HG03378 (cell line): Measurements from ENCODE around the gene CEP76.
A peak's percentile ranks its signal among the peaks of the same experiment; 100 is the strongest.

Experiments used
- ATAC-seq: cut with Tn5 transposase; IDR thresholded peaks from one replicate; pipeline ENCODE4 v1.9.1; 2021; ENCODE audit warnings: mild to moderate bottlenecking, moderate library complexity; ENCODE audit not compliant: unreplicated experiment

The CEP76 gene

GRCh38 chr18:12711446-12711845 is 8.9 kb upstream of the CEP76 start:
- ATAC-seq: no peak

- ATAC-seq: no peak
Observed at GRCh38 chr18:12703664-12704063, 1.1 kb upstream of the CEP76 start.

- ATAC-seq: peak; percentile 35
Observed at GRCh38 chr18:12703096-12703567, 609 bp upstream of the CEP76 start.

DNA sequence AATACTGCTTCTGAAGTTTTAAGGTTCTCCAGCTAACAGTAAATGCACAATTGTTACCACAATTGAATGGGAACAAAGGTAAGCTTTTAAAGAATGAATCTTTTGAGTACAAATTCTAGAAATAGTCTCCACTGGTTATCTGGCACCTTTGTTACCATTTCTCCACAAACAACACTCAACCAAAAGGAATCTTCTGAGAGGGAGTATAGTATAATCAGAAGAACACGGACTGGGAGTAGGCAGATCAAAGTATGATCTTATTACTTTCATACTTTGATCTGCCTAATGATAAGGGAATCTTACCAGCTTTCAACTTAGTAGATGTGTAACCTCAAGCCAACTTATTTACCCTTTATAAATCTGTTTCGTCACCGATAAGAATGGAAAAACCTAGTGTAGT is 1.4 kb downstream of the CEP76 start:
- ATAC-seq: no peak

GRCh38 chr18:12699747-12700146 is 2.8 kb downstream of the CEP76 start:
- no peak for ATAC-seq

DNA sequence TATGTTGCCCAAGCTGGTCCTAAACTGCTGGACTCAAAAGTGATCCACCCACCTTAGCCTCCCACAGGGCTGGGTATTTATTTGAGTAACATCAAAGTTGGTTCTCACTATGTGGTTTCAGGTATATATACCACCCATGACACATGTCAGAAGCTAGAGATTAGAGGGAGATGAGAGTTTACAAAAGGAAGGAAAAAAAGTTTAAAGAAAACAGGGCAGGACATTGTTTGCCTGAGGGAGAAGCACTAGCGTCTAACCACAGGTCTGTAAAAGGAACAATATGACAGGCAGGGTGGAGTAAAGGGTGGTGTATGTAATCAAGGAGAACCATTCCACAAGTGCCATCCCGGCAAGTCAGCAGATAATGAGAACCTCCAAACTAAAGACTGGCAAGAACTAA is 8.5 kb downstream of the CEP76 start:
- no peak for ATAC-seq

- no peak for ATAC-seq
Observed at GRCh38 chr18:12692206-12692605, 10.3 kb downstream of the CEP76 start.

DNA sequence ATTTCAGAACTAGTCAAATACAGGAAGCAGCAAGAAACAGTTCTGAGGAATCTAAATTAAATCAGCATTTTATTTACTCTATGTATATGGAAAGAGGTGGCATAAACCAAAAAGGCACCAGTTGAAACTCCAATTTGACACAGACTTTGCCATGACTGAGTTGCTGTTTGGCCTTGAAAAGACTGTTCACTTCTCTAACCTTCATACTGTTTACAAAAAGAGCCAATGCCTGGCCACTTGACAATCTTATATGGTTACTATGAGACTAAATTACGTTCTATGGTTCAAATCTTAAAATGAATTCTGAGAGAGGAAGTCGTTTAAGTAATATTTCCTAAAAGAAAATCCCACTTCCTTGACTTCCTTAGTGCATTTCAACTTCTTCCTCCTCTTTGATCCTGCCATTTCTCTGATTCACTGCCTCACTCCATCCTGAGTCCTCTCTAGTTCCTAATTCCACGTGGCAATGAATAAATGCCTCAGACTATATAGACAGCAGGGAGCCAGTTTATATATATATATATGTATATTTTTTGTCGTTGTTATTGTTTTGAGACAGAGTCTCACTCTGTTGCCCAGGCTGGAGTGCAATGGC is 13.2 kb downstream of the CEP76 start:
- no peak for ATAC-seq

- no peak for ATAC-seq
Observed at GRCh38 chr18:12686100-12686499, 16.4 kb downstream of the CEP76 start.

DNA sequence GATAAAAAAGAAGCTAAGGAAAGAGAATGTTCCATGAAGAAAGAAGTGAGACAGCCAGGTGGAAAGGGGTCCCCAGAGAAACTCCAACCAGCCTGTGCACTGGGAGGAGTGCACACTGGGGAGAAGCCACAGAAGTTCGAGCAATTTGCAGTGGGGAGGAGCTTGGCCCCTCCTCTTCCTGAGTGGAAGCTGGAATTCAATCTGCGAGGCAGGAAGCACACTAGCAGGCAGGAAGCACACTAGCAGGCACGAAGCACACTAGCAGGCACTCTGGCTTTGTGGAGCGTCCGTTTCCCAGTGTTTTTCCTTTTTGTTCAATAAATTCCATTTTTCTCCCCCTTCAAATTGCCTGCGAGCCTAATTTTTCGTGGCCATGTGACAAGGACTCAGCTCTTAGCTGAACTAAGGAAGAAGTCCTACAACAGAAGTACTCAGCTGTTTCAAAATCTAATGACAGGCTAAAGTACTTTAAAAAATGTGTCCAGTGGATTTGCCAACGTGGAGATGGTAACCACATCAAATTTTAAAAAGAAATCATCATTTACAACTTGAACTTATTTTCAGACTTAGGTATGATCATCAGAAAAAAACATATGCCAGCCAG is 23.2 kb downstream of the CEP76 start:
- ATAC-seq: no peak

GRCh38 chr18:12668041-12668440 is 34.5 kb downstream of the CEP76 start:
- no peak for ATAC-seq

DNA sequence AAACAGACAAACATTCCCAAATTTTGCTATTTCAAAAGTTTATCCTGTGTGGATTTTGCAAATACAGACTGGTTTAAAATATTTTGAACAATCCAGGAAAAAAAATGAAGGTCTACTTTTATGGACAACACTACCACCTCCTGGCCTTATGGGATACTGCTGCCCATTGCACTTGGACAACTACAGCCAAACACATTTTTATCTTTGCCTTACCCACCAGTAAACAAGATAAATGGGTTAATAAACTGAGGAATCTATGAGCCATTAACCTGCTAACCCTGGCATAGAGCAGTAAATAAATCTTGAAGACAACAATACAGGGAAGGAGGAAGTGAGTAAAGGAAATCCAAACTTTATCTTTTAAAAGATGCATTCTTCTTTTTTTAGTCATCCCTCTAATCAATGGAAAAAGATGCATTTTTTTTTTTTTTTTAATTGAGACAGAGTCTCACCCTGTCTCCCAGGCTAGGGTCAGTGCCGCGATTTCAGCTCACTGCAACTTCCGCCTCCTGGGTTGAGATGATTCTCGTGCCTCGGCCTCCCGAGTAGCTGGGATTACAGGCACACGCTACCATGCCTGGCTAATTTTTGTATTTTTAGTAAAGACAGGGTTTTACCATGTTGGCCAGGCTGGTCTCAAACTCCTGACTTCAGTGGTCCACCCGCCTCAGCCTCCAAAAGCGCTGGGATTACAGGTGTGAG is 42.5 kb downstream of the CEP76 start:
- ATAC-seq: no peak

DNA sequence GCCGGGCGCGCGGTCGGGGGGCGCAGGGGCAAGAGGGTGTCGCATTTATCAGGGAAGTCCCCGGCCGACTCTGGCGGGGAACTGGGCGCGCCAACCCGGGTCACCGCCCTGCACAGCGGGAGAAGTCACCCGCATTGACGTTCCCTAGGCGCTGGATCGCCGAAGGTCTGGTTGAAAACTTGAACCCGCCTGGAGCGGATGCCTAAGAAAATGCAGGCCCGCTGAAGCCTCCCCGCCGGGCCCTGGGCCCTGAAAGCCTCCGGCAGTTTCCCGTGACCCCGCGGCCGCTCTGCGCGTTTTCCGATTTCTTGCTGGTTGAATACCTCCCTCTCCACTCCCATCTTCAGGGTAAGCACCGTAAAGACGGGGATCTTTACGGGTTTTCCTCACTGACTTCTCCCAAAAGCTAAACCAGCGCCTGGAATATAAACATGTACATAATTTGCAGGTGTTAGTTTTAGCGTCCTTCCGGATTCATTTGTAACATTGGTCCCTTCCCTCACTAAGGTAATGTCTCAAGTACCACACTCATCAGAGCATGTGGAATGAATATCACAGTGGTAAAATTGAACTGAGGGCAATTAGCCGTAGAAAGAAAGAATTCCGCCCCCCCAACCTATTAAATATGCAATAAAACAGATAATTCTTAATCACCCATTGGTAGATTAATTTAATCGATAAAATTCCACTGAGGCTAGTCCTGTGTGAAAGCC is 43.9 kb downstream of the CEP76 start:
- peak; percentile 25 for ATAC-seq

- ATAC-seq: peak; percentile 40
Observed at GRCh38 chr18:12657684-12658425, 44.7 kb downstream of the CEP76 start, which contains the start of gene SPIRE1. TSS of gene SPIRE1 (minus strand) at chr18:12658107. CDS start at chr18:12657866, 241 bp downstream.

- ATAC-seq: peak; percentile 27
Observed at GRCh38 chr18:12656938-12657683, 45.4 kb downstream of the CEP76 start.

DNA sequence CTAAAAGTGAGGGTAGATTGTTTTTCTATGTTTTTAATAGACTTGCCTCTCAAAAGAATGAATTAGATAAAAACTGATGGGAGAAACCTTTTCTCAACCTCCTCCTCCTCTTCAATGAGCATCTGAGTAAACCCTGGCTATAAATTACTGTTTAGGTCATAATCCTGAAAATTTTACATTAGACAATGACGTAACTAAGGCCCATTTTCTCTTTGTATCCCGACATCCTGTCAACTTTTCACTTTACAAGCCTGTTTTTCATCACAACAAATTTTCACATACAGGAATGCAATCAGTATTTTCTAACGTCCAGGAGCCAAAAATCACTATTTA is 46.0 kb downstream of the CEP76 start:
- ATAC-seq: no peak

- no peak for ATAC-seq
Observed at GRCh38 chr18:12654971-12655370, 47.6 kb downstream of the CEP76 start.

DNA sequence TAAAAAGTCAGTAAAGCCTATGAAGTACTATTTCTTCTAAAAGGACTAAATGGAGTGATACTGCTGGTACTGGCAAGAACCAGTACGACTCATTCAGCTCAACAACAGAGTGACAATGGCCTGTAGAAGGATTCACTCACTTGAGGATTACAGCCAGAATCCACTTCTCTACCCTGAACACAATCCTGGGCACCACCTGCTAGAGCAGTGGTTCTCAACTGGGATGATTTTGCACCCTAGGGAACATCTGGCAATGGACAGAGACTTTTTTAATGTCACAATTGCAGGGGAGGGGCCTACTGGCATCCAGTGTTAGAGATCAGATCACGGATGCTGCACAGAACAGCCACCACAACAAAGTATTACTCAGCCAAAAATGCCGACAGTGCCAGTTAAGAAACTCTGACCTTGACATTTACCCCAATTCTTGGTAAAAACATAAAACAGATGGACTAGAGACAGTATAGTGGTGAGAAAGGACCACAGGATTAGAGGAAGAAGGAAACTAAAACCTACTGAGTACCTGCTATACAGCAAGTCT is 49.6 kb downstream of the CEP76 start:
- ATAC-seq: no peak

DNA sequence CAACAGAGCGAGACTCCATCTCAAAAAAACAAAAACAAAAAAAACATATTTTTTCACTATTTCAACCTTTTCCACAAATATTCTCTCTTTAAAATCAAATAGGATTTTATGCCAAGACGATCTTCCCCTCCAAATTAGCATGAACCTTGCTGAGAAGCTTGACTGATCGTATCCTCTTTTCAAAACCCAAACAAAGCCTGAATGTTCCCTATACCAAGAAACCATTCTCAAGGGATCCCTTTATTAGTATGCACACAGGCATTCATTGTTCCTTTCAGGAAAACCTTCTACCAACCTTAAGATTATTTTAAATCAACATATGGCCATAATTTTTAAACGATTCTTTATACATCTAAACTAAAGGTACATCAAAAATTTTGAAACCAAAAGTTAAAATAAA is 50.9 kb downstream of the CEP76 start:
- ATAC-seq: no peak

- ATAC-seq: no peak
Observed at GRCh38 chr18:12647773-12648172, 54.8 kb downstream of the CEP76 start.
